GM23248 (cell line): ENCODE measurements around the gene NTF3.

Experiments used
- EZH2 ChIP-seq: fragments of 200-600 bp; sonication (generic); IDR thresholded peaks from 2 replicates; pipeline ENCODE4 v1.6.1; 2018; ENCODE audit warnings: antibody characterized with exemption, mild to moderate bottlenecking; ENCODE audit not compliant: insufficient read depth, poor library complexity, severe bottlenecking
- EZH2phosphoT487 ChIP-seq: fragments of 200-600 bp; sonication (generic); IDR thresholded peaks from 2 replicates; pipeline ENCODE4 v1.6.1; 2018; ENCODE audit warnings: antibody characterized with exemption, moderate library complexity, mild to moderate bottlenecking, low read depth; ENCODE audit not compliant: insufficient read depth

GRCh38 chr12:5481645-5482044, 49.7 kb downstream of the NTF3 start:
- TF ChIP-seq EZH2 (no peak), EZH2phosphoT487 (no peak)
